Suppressor macrophage treated with lipopolysaccharide for 4 hours (primary cell): ENCODE data around the gene EXOSC9.
A peak's percentile ranks its signal among the peaks of the same experiment; 100 is the strongest.

Source experiments
- DNase-seq: peaks from one replicate; pipeline ENCODE4 v3.0.0-alpha.2; 2020

The EXOSC9 gene

GRCh38 chr4:121789960-121790829, 10.9 kb upstream of the EXOSC9 start:
- DNase-seq, result no peak

DNA sequence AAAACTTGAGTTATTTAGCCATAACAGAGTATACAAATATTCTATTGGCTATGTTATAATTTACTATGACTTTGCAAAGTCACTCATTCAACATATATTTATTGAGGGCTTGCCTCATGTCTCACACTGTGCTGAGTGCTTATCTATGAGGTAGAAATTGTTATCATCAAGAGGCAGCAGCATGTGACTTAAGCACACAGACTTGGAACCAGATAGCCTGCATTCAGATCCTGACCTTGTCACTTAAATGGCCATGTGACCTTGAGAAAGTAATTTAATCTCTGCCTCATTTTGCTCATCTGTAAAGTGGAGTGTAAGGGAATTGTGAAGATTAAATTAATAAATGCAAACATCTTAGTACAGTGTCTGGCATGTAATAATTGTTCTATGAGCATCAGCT, 10.1 kb upstream of the EXOSC9 start:
- no peak for DNase-seq

GRCh38 chr4:121791481-121791880, 9.6 kb upstream of the EXOSC9 start:
- DNase-seq, result no peak

DNA sequence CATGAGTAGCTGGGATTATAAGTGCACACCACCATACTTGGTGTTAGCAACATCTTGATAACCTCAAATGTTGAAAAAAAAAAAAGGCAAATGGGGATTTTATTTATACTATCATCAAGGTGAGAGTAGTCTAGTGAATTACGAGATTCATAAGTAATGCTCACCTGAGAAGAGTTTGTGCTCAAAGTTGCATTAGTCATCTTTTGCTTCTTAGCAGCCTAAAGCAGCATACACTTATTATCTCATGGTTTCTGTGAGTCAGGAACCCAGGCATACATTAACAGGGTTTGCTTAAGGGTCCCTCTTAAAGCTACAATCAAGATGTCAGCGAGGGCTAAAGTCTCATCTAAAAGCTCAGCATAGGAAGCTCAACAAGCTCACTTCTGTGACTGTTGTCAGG, 8.2 kb upstream of the EXOSC9 start:
- no peak for DNase-seq

DNA sequence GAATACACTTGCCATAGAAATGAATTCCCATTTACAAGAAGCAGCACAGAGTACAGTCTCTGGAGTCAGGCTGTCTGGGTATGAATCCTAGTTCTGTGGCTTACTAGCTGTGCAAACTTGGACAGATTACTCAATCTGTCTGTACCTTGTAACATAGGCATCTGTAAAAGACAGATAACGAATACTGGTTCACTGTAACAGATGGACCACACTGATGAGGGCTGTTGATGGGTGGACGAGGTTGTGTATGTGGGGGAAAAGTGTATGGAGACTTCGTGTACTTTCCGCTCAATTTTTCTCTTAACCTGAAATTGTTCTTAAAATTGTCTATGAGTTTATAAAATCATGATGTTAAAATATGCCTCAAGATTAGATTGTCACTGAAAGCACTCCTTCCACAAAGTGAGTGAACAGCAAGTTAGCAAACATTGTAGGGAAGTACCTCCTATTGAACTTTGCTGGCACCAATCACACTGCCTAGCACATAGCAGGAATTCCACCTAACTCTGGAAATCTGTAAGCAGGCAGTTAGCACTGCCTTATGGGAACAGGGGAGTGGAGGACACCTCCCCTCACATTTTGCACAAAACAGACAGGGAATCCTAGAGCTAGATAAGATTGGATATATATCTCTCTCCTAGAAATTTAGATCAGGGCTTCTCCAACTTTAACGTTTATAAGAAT, 6.5 kb upstream of the EXOSC9 start:
- DNase-seq, result no peak

GRCh38 chr4:121796283-121796682, 4.8 kb upstream of the EXOSC9 start:
- no peak for DNase-seq

GRCh38 chr4:121799208-121799823, 1.8 kb upstream of the EXOSC9 start:
- DNase-seq, result peak; percentile 64

DNA sequence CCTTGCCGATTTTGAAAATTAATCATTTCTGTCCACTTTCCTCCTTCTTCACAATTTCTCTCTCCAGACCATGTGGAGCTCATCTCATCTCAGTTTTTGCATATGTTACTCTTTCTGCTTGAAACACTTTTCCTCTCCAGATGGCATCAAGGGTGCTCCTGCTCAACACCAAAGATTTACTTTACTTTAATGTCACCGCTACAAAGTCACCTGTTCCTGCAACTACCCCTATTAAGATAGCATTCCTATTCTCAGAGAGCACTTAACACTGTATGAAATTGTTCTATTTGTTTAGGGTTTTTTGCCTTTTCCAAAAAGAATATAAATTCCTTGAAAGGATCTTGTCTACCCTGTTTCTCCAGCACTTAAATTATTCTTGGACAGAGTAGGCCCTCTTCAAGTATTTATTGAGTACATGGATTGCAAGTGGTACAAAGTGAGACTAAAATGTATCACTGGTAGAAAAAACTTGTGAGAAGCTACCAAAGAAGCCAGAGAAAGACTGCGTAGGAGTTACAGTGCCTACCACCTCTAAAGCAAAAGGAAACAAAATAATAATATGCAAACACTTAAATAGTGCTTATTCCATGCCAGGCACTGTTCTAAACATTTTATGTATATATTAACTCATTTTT, 1.1 kb upstream of the EXOSC9 start:
- DNase-seq, result no peak

DNA sequence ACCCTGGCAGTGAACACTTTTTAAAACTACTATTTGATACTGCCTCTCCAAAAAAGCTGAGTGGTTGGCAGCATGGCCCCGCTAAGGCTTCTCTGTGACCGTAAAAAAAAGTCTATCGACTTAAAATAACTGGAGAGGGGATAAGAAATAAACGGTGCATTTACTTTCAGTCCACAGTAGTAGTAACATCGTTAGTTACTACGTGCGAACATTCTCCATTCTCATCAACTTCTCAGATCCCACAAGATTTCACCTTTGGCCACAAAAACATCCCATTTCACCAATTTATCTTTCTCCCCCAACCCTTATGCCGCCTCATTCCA, 524 bp upstream of the EXOSC9 start:
- DNase-seq, result peak; percentile 4

DNA sequence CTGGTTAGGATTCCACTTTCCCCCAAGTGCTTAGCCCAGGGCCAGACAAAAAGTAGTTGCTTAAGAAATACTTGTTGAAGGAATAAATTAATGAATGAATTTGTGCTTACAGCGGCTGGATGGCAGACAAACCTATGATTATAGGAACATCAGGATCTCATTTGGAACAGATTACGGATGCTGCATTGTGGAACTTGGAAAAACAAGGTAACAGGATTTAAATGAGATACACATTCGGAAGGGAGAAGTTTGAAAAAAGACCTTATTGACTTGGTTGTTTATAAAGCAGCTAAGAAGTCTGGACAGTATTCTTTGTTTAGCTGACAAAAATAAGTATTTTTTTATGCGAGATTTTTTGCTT, 572 bp downstream of the EXOSC9 start:
- peak; percentile 13 for DNase-seq

DNA sequence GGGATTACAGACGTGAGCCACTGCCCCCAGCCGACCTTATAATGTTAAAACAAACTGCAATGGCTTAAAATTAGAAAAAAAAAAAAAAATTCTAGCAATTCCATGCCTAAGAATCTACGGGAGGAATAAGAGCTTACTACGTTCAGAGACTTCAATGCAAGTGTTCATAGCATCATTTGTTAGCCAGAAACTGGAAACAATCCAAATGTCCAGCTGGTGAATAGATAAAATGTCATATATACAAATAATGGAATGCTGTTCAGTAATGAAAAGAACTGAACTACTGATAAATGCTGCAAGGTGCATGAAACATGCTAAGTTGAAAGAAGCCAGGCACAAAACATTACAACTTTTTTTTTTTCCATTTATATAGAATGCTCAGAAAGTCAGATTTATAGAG, 5.3 kb downstream of the EXOSC9 start:
- DNase-seq, result no peak

- no peak for DNase-seq
Observed at GRCh38 chr4:121811122-121811521, 10.0 kb downstream of the EXOSC9 start.

DNA sequence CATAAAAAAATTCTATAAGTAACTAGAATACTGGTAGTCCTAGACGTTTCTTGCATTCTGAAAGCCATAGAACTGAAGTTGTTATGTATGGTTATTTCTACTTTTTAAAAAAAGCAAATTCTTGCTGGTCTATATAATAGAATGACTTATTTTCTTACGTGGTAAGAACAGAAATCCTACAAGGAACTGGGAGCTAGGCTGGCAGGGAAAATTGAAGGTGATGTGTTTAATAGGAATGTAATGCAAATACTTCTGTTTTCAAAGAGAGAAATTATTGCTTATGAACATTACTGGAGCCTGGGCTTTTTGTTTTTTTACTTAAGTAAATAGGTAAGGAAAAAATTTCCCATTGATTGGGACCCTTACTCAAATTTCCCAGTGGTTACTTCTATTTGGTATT, 13.6 kb downstream of the EXOSC9 start:
- no peak for DNase-seq

GRCh38 chr4:121817006-121817405, 15.9 kb downstream of the EXOSC9 start:
- no peak for DNase-seq

- no peak for DNase-seq
Observed at GRCh38 chr4:121817701-121818100, 16.6 kb downstream of the EXOSC9 start.

DNA sequence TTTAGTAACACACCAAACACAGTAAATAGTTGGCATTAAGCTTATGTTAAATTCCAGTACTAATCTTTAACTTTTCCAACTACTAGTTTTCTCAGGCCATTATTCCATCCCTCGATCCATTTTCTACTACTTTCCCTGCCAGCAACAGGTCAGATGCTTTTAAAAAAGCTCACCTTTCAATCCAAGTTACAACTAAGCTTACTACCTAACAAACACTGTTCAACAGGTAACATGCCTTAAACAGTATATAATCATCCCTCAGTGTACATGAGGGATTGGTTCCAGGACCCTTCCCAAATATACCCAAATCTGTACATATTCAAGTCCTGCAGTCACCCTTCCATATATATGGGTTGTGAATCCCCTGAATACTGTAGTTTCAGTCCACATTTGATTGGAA, 17.1 kb downstream of the EXOSC9 start:
- no peak for DNase-seq

GRCh38 chr4:121819216-121819965, 18.3 kb downstream of the EXOSC9 start:
- no peak for DNase-seq

GRCh38 chr4:121822047-121822446, 20.9 kb downstream of the EXOSC9 start:
- no peak for DNase-seq

GRCh38 chr4:121822796-121823504, 21.8 kb downstream of the EXOSC9 start:
- peak; percentile 51 for DNase-seq

- DNase-seq, result peak; percentile 97
Observed at GRCh38 chr4:121823505-121824170, 22.5 kb downstream of the EXOSC9 start, which contains the start of gene CCNA2. Gene CCNA2, minus strand, starts transcription at chr4:121823883. Its CDS starts 255 bp downstream, at chr4:121823628.

DNA sequence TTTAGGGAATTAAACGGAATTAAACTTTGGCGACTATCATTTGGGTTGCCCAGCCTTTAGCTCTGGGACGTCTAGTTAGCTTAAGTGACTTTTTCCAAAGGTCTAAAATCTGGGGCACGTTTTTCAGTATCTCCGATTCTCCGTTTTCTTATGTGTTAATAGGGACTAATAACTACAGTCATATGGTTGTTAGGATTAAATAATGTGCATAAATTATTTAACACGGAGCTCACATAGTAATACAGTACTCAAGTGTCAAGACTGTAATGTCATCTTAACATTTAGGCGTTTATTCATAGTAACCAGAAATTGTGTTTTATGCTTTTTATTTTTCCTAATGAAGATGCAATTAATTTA, 23.0 kb downstream of the EXOSC9 start:
- DNase-seq, result no peak

DNA sequence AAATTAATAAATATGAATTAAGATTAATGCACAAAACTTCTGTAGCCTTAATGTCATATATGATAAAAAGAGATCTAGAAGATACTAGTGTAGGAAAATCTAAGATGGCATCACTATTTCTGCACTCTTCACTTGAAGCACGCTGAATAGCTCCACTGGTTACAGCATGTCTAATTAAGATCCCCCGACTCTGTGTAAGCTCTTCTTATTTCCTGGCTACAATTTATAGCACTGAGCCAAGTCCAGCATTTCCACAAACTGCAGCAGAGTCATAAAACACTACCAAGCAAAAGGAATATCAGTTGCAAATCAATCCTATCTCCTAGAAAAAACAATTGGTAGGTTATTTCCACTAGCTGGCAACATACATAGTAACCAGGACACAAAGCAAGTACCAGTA, 23.8 kb downstream of the EXOSC9 start:
- DNase-seq, result no peak
